Esophagus squamous epithelium (tissue), 5 donors: ENCODE measurements around the gene COG5. TPM values are rescaled to one million over a fixed set of nuclear protein-coding genes. Genes with fewer than 3 reads are reported as not detected.

Experiments
- DNase-seq: peaks from one replicate; lab custom pipeline; 2025; lab: John Stamatoyannopoulos, UW
- H3K27ac ChIP-seq, 4 donors: fragments of 200-600 bp; sonication (generic); one replicate each; pipeline ENCODE4 v1.5.1; 2016 to 2019; ENCODE audit warnings: mild to moderate bottlenecking in 1 of 4
- H3K27me3 ChIP-seq, 4 donors: fragments of 200-600 bp; sonication (generic); 1 replicate in 3 of 4; 2 replicates in 1 of 4; pipeline versions ENCODE4 v1.5.1 to v1.6.0; 2017 to 2021; ENCODE audit warnings: antibody characterized with exemption in 1 of 4
- H3K36me3 ChIP-seq, 3 donors: fragments of 200-600 bp; sonication (generic); one replicate each; pipeline ENCODE4 v1.5.1; 2016 to 2019
- H3K4me1 ChIP-seq, 3 donors: fragments of 200-600 bp; sonication (generic); one replicate each; pipeline ENCODE4 v1.5.1; 2017 to 2019
- H3K4me3 ChIP-seq, 4 donors: fragments of 200-600 bp; sonication (generic); 1 replicate in 3 of 4; 2 replicates in 1 of 4; pipeline ENCODE4 v1.5.1; 2016 to 2019; ENCODE audit warnings: mild to moderate bottlenecking in 2 of 4, moderate library complexity in 1 of 4
- H3K9me3 ChIP-seq, 3 donors: fragments of 200-600 bp; sonication (generic); one replicate each; pipeline ENCODE4 v1.5.1; 2016 to 2019
- CTCF ChIP-seq, 6 experiments: fragments of 450-650 bp in 4 of 6; fragments of 200-600 bp in 2 of 6; sonication (generic) in 2 of 6; IDR thresholded peaks; one replicate each; pipeline ENCODE4 v1.5.1; 2016 to 2019; ENCODE audit warnings: antibody characterized with exemption in 6 of 6, mild to moderate bottlenecking in 4 of 6, moderate library complexity in 4 of 6
- POLR2A ChIP-seq, 4 donors: fragments of 450-650 bp; IDR thresholded peaks; one replicate each; pipeline ENCODE4 v1.6.1; 2017; ENCODE audit warnings: antibody characterized with exemption in 4 of 4, mild to moderate bottlenecking in 4 of 4, moderate library complexity in 3 of 4
- WGBS, 2 donors: methylation state at CpG; one replicate each; pipeline ENCODE4 v1.1.5; 2018; 5-methylcytosine and 5-hydroxymethylcytosine counted together
- intact Hi-C: fragments of 100-400 bp; cut with DNase I; formaldehyde crosslinking; loops from one replicate; pipeline ENCODE4 v1.15.0; 2022
- total RNA-seq, 4 donors: library from RNA; depleted of rRNA; stranded (reverse); fragments of >200 nt; gene quantifications; one replicate each; pipeline ENCODE4 v1.1.0, GENCODE V29; 2016
- donor health status: DM: yes; HTN: yes; CAD: no.

The COG5 gene
- total RNA-seq, 4 donors from 2014 or later = 24.4 to 30.0 (median 27.2) TPM

DNA sequence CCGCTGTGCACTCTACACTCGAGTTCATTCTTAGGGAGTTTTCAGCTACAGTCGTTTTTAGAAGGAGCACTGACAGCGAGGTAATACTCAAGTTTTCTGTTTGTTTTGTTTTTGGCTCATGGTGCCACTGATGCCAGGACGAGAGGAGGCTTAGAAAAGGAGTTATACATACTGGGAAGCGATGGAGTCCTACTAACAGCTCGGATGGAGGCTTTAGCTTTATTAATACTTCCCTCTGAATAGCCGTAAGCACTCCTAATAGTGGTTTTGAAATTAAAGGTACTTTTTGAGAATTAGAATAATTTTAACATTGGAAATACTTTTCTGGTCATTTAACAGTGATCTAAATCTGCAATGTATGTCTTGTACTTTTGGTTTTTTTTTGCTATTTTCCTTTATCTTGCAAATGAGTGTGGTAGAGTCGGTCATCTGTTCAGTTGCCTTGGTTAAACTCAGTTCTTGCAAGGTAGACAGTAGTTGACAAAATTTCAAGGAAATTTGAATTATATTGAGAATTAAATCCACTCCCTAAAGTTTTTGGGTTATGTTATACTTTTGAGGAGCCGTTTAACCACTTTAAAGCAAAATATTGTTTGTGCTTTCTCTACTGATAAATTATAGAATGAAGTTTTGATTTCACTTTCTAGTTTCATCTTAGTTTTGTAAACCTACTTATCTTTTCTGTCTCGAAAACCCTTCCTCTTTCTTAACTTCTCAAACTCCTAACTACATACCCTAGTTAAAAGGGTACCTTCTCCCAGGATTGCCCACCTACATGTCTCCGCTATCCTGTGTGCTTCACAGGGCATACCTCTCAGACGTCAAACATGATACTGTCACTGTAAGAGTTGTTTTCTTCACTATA, 393.4 kb downstream of the COG5 start:
- H3K4me1 ChIP-seq = peaks cover 5 to 63% (median 35%) of the 10 kb centered on the region in 3 donors
- intact Hi-C loops = no loop called here
- H3K9me3 ChIP-seq = no peaks in the 10 kb centered on the region
- no peaks in the 10 kb centered on the region for H3K27me3 ChIP-seq
- H3K4me3 ChIP-seq = peak overlapping the region; percentile 88 to 90 (median 88)
- 8 to 9% methylated on average over 13 of the region's 13 CpGs for WGBS, 2 donors
- H3K27ac ChIP-seq = peak overlapping the region; percentile 98 to 99 (median 98)
- TF ChIP-seq CTCF (IDR thresholded peaks at IDR 0.05) (no peak), POLR2A (IDR thresholded peaks at IDR 0.05) (no peak)
- H3K36me3 ChIP-seq = peaks cover 0 to 6% (median 0%) of the 10 kb centered on the region in 3 donors
- DNase-seq = no peak

DNA sequence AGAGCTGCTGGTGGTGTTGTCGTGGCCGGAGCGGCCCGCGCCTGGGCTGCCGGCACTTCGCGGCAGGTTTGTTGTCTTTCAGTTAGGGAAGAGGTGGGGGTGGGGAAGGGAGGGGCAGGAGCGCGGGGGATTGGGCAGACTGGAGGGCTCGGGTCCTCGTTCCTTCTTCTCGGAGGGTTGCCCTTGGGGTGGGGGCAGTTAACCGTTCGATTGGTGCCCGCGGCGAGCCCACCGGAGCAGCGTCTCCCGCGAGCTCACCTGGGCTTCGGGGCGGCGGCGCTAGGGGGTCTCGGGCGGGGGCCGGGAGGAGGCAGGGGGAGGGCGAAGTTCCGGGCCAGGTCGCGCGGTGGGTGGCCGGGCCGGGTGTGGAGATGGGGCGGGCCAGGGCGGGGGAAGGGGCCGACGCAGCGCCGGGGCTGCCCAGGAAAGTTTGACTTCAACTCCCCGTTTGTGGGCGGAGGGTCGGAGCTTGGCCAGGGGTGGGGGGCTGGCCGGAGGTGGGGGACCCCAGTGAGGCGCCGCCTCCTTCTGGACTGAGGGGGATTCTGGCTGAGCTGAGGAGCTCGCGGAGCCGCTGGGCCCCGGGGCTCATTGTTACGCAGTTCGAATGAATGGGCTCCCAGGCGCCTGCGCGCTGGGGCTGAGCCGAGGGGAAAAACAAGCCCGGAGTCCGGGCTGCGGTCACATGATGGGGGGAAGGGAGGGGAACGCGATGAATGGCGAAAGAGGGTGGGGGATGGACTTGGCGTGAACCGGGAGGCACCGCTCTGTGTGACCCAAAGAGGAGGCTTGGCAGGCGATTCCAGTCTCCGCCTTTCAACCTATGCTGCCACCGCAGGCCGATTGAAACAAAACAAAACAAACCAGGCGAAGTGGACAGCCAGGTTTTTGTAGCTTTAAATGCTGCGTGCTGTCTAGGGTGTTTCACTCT, 394.3 kb downstream of the COG5 start:
- Histone ChIP-seq H3K4me1 (peaks cover 5 to 54% (median 27%) of the 10 kb centered on the region in 3 donors), H3K9me3 (no peaks in the 10 kb centered on the region), H3K4me3 (peak overlapping the region; percentile 88 to 90 (median 88)), H3K27me3 (no peaks in the 10 kb centered on the region), H3K27ac (peak overlapping the region; percentile 98 to 99 (median 98)), H3K36me3 (peaks cover 0 to 6% (median 0%) of the 10 kb centered on the region in 3 donors)
- TF ChIP-seq POLR2A (IDR thresholded peaks at IDR 0.05) (peak in 3 of 4 donors; percentile 44 to 78 (median 45)), CTCF (IDR thresholded peaks at IDR 0.05) (peak in 1 of 6 experiments; percentile 19)
- peak; percentile 59 for DNase-seq
- intact Hi-C loops = no loop called here
- WGBS, 2 donors = 0% methylated on average over 12 of the region's 73 CpGs

- DNase-seq = peak; percentile 100
- Histone ChIP-seq H3K27me3 (no peaks in the 10 kb centered on the region), H3K4me1 (peaks cover 5 to 45% (median 20%) of the 10 kb centered on the region in 3 donors), H3K9me3 (no peaks in the 10 kb centered on the region), H3K4me3 (peak within 1 kb of the TSS; percentile 88 to 90 (median 88)), H3K27ac (peak within 1 kb of the TSS; percentile 98 to 99 (median 98)), H3K36me3 (peaks cover 0 to 6% (median 0%) of the 10 kb centered on the region in 3 donors)
- TF ChIP-seq CTCF (IDR thresholded peaks at IDR 0.05) (no peak), POLR2A (IDR thresholded peaks at IDR 0.05) (peak in 3 of 4 donors; percentile 73 to 85 (median 78))
- WGBS, 2 donors = 0 to 1% methylated on average over 29 to 37 of the region's 44 CpGs
- intact Hi-C loops = no loop called here
These were observed 395.2 kb downstream of the COG5 start, which contains the start of gene HBP1 for GRCh38 chr7:107168233-107169119. HBP1 (plus strand) TSS chr7:107169003; CDS start chr7:107179894, 10,891 bp downstream.

GRCh38 chr7:107167483-107168232, 396.1 kb downstream of the COG5 start:
- intact Hi-C loops = no loop called here
- peaks cover 5 to 37% (median 12%) of the 10 kb centered on the region in 3 donors for H3K4me1 ChIP-seq
- peak in 5 of 6 experiments; percentile 15 to 66 (median 37) for TF ChIP-seq CTCF (IDR thresholded peaks at IDR 0.05)
- TF ChIP-seq POLR2A (IDR thresholded peaks at IDR 0.05) = no peak

More at GRCh38 chr7:107167483-107168232, 396.1 kb downstream of the COG5 start:
- Histone ChIP-seq H3K27ac (peak overlapping the region; percentile 95 to 99 (median 98)), H3K27me3 (no peaks in the 10 kb centered on the region), H3K36me3 (peaks cover 0 to 6% (median 0%) of the 10 kb centered on the region in 3 donors), H3K9me3 (no peaks in the 10 kb centered on the region), H3K4me3 (peak overlapping the region; percentile 41 to 74 (median 59))
- DNase-seq = no peak
- 0% methylated on average over 14 of the region's 15 CpGs for WGBS, 2 donors
